ENCODE measurements around the gene PIK3AP1. TPM values are rescaled to one million over a fixed set of nuclear protein-coding genes. Genes with fewer than 3 reads are reported as not detected.

The PIK3AP1 gene
- polyA plus RNA-seq (2013, experiment 1 of 2): not detected
- 0.03 TPM for polyA plus RNA-seq (2013, experiment 2 of 2)

- Histone ChIP-seq H3K79me1 (replicated peaks; ENCODE audit: low read length, poor library complexity, severe bottlenecking) (no peaks in the 10 kb centered on the region), H3K9ac (ENCODE audit: low read length) (no peak within 1 kb of the TSS), H2AK5ac (ENCODE audit: low read length, severe bottlenecking) (no peak within 1 kb of the TSS), H3K4me2 (ENCODE audit: low read length, poor library complexity, severe bottlenecking) (peak within 1 kb of the TSS; percentile 90), H2BK12ac (ENCODE audit: low read length in 2 of 2) (no peak within 1 kb of the TSS), H2BK5ac (ENCODE audit: low read depth, low read length, poor library complexity, severe bottlenecking) (no peak within 1 kb of the TSS), H3K4me1 (ENCODE audit: control insufficient read depth, insufficient read depth, low read depth, low read length) (peaks cover 12% of the 10 kb centered on the region), H3K23ac (ENCODE audit: low read length in 2 of 2) (peak within 1 kb of the TSS; percentile 5 to 20), H3K36me3 (ENCODE audit: control insufficient read depth in 1 of 2, insufficient read depth in 2 of 2, low read depth in 1 of 2, low read length in 2 of 2) (no peaks in the 10 kb centered on the region), H2BK120ac (ENCODE audit: low read depth, low read length) (no peak within 1 kb of the TSS), H3K9me3 (ENCODE audit: control insufficient read depth, low read length) (no peaks in the 10 kb centered on the region), H2BK15ac (ENCODE audit: low read depth, poor library complexity, severe bottlenecking) (no peak within 1 kb of the TSS), H2AFZ (ENCODE audit: low read depth, low read length) (no peak within 1 kb of the TSS), H4K8ac (ENCODE audit: low read length) (no peak within 1 kb of the TSS), H3K27me3 (ENCODE audit: control insufficient read depth in 1 of 2, insufficient read depth in 1 of 2, low read length in 2 of 2) (peaks cover 39 to 52% of the 10 kb centered on the region in 2 experiments), H3K14ac (ENCODE audit: low read length in 2 of 2) (no peak within 1 kb of the TSS), H4K91ac (ENCODE audit: low read length) (no peak within 1 kb of the TSS), H3K27ac (ENCODE audit: low read length, poor library complexity, severe bottlenecking) (no peak within 1 kb of the TSS), H3K4me3 (ENCODE audit: insufficient read depth in 1 of 2, low read depth in 1 of 2, low read length in 2 of 2) (peak within 1 kb of the TSS; percentile 58 to 68), H3K4ac (ENCODE audit: low read depth in 1 of 2, low read length in 2 of 2) (no peak within 1 kb of the TSS), H3K18ac (ENCODE audit: low read depth in 1 of 2, low read length in 2 of 2) (no peak within 1 kb of the TSS)
- WGBS: 8% methylated on average over 26 of the region's 52 CpGs
- DNase-seq: no peak
Observed at GRCh38 chr10:96720422-96721206, at the start of gene PIK3AP1. Gene PIK3AP1, minus strand, starts transcription at chr10:96720514. Its CDS starts 120 bp downstream, at chr10:96720394.

- Histone ChIP-seq H3K4me1 (ENCODE audit: control insufficient read depth, insufficient read depth, low read depth, low read length) (no peaks in the 10 kb centered on the region), H2BK15ac (ENCODE audit: low read depth, poor library complexity, severe bottlenecking) (no peak overlapping the region), H3K4ac (ENCODE audit: low read depth in 1 of 2, low read length in 2 of 2) (no peak overlapping the region), H4K8ac (ENCODE audit: low read length) (no peak overlapping the region), H3K23ac (ENCODE audit: low read length in 2 of 2) (no peak overlapping the region), H3K4me2 (ENCODE audit: low read length, poor library complexity, severe bottlenecking) (no peak overlapping the region), H4K91ac (ENCODE audit: low read length) (no peak overlapping the region), H2AK5ac (ENCODE audit: low read length, severe bottlenecking) (no peak overlapping the region), H2BK5ac (ENCODE audit: low read depth, low read length, poor library complexity, severe bottlenecking) (no peak overlapping the region), H2BK12ac (ENCODE audit: low read length in 2 of 2) (no peak overlapping the region), H3K79me1 (replicated peaks; ENCODE audit: low read length, poor library complexity, severe bottlenecking) (no peaks in the 10 kb centered on the region), H3K9ac (ENCODE audit: low read length) (no peak overlapping the region), H3K18ac (ENCODE audit: low read depth in 1 of 2, low read length in 2 of 2) (no peak overlapping the region), H3K27me3 (ENCODE audit: control insufficient read depth in 1 of 2, insufficient read depth in 1 of 2, low read length in 2 of 2) (peaks cover 11 to 15% of the 10 kb centered on the region in 2 experiments), H3K9me3 (ENCODE audit: control insufficient read depth, low read length) (peaks cover 14% of the 10 kb centered on the region), H2AFZ (ENCODE audit: low read depth, low read length) (no peak overlapping the region), H3K14ac (ENCODE audit: low read length in 2 of 2) (no peak overlapping the region), H3K4me3 (ENCODE audit: insufficient read depth in 1 of 2, low read depth in 1 of 2, low read length in 2 of 2) (no peak overlapping the region), H2BK120ac (ENCODE audit: low read depth, low read length) (no peak overlapping the region), H3K27ac (ENCODE audit: low read length, poor library complexity, severe bottlenecking) (no peak overlapping the region), H3K36me3 (ENCODE audit: control insufficient read depth in 1 of 2, insufficient read depth in 2 of 2, low read depth in 1 of 2, low read length in 2 of 2) (no peaks in the 10 kb centered on the region)
- WGBS: 95% methylated on average over 8 of the region's 11 CpGs
- no peak for DNase-seq
Observed at GRCh38 chr10:96768136-96768535, 47.8 kb upstream of the PIK3AP1 start.

GRCh38 chr10:96767611-96768010, 47.3 kb upstream of the PIK3AP1 start:
- H3K27ac ChIP-seq (ENCODE audit: low read length, poor library complexity, severe bottlenecking): no peak overlapping the region
- H3K4me3 ChIP-seq (ENCODE audit: insufficient read depth in 1 of 2, low read depth in 1 of 2, low read length in 2 of 2): no peak overlapping the region
- H3K9me3 ChIP-seq (ENCODE audit: control insufficient read depth, low read length): peaks cover 11% of the 10 kb centered on the region
- no peak overlapping the region for H2BK120ac ChIP-seq (ENCODE audit: low read depth, low read length)
- no peak overlapping the region for H2BK5ac ChIP-seq (ENCODE audit: low read depth, low read length, poor library complexity, severe bottlenecking)
- DNase-seq: no peak
- H2AFZ ChIP-seq (ENCODE audit: low read depth, low read length): no peak overlapping the region
- H4K91ac ChIP-seq (ENCODE audit: low read length): no peak overlapping the region
- no peak overlapping the region for H2BK12ac ChIP-seq (ENCODE audit: low read length in 2 of 2)
- H3K4me2 ChIP-seq (ENCODE audit: low read length, poor library complexity, severe bottlenecking): no peak overlapping the region
- H3K27me3 ChIP-seq (ENCODE audit: control insufficient read depth in 1 of 2, insufficient read depth in 1 of 2, low read length in 2 of 2): peaks cover 11 to 15% of the 10 kb centered on the region in 2 experiments
- H2AK5ac ChIP-seq (ENCODE audit: low read length, severe bottlenecking): no peak overlapping the region
- H4K8ac ChIP-seq (ENCODE audit: low read length): no peak overlapping the region
- H3K4ac ChIP-seq (ENCODE audit: low read depth in 1 of 2, low read length in 2 of 2): no peak overlapping the region
- H3K18ac ChIP-seq (ENCODE audit: low read depth in 1 of 2, low read length in 2 of 2): no peak overlapping the region
- H3K4me1 ChIP-seq (ENCODE audit: control insufficient read depth, insufficient read depth, low read depth, low read length): no peaks in the 10 kb centered on the region
- no peaks in the 10 kb centered on the region for H3K79me1 ChIP-seq (replicated peaks; ENCODE audit: low read length, poor library complexity, severe bottlenecking)
- H3K23ac ChIP-seq (ENCODE audit: low read length in 2 of 2): no peak overlapping the region
- no peaks in the 10 kb centered on the region for H3K36me3 ChIP-seq (ENCODE audit: control insufficient read depth in 1 of 2, insufficient read depth in 2 of 2, low read depth in 1 of 2, low read length in 2 of 2)
- WGBS: 81% methylated on average over 2 of the region's 2 CpGs
- no peak overlapping the region for H2BK15ac ChIP-seq (ENCODE audit: low read depth, poor library complexity, severe bottlenecking)
- no peak overlapping the region for H3K9ac ChIP-seq (ENCODE audit: low read length)
- H3K14ac ChIP-seq (ENCODE audit: low read length in 2 of 2): no peak overlapping the region

- H3K79me1 ChIP-seq (replicated peaks; ENCODE audit: low read length, poor library complexity, severe bottlenecking): no peaks in the 10 kb centered on the region
- no peaks in the 10 kb centered on the region for H3K4me1 ChIP-seq (ENCODE audit: control insufficient read depth, insufficient read depth, low read depth, low read length)
- H2BK5ac ChIP-seq (ENCODE audit: low read depth, low read length, poor library complexity, severe bottlenecking): no peak overlapping the region
- no peaks in the 10 kb centered on the region for H3K36me3 ChIP-seq (ENCODE audit: control insufficient read depth in 1 of 2, insufficient read depth in 2 of 2, low read depth in 1 of 2, low read length in 2 of 2)
- H4K91ac ChIP-seq (ENCODE audit: low read length): no peak overlapping the region
- WGBS: 78% methylated on average over 8 of the region's 9 CpGs
- H3K4me2 ChIP-seq (ENCODE audit: low read length, poor library complexity, severe bottlenecking): no peak overlapping the region
- H2BK120ac ChIP-seq (ENCODE audit: low read depth, low read length): no peak overlapping the region
- H3K27ac ChIP-seq (ENCODE audit: low read length, poor library complexity, severe bottlenecking): no peak overlapping the region
- no peak overlapping the region for H3K9ac ChIP-seq (ENCODE audit: low read length)
- peaks cover 11 to 15% of the 10 kb centered on the region in 2 experiments for H3K27me3 ChIP-seq (ENCODE audit: control insufficient read depth in 1 of 2, insufficient read depth in 1 of 2, low read length in 2 of 2)
- no peaks in the 10 kb centered on the region for H3K9me3 ChIP-seq (ENCODE audit: control insufficient read depth, low read length)
- H2AK5ac ChIP-seq (ENCODE audit: low read length, severe bottlenecking): no peak overlapping the region
- H3K14ac ChIP-seq (ENCODE audit: low read length in 2 of 2): no peak overlapping the region
- peak; percentile 16 for DNase-seq
- H3K23ac ChIP-seq (ENCODE audit: low read length in 2 of 2): no peak overlapping the region
- H2BK15ac ChIP-seq (ENCODE audit: low read depth, poor library complexity, severe bottlenecking): no peak overlapping the region
- no peak overlapping the region for H3K4ac ChIP-seq (ENCODE audit: low read depth in 1 of 2, low read length in 2 of 2)
- no peak overlapping the region for H3K4me3 ChIP-seq (ENCODE audit: insufficient read depth in 1 of 2, low read depth in 1 of 2, low read length in 2 of 2)
- H2AFZ ChIP-seq (ENCODE audit: low read depth, low read length): no peak overlapping the region
- no peak overlapping the region for H2BK12ac ChIP-seq (ENCODE audit: low read length in 2 of 2)
- H3K18ac ChIP-seq (ENCODE audit: low read depth in 1 of 2, low read length in 2 of 2): no peak overlapping the region
- no peak overlapping the region for H4K8ac ChIP-seq (ENCODE audit: low read length)
Observed at GRCh38 chr10:96765406-96766240, 45.3 kb upstream of the PIK3AP1 start.
